WTC11 (cell line): ENCODE data around the gene MACROD2. TPM values are rescaled to one million over a fixed set of nuclear protein-coding genes. Genes with fewer than 3 reads are reported as not detected.

Experiments used
- ATAC-seq: fragments of 200-7000 bp; cut with Tn5 transposase; 2 replicates; pipeline ENCODE4 v1.10.0; 2021; ENCODE audit warnings: mild to moderate bottlenecking, moderate library complexity
- CTCF ChIA-PET: fragments of 300-600 bp; sonication (Branson Sonifier 250); formaldehyde crosslinking; loops from one replicate; lab custom pipeline; 2021; ENCODE audit warnings: antibody characterized with exemption; lab: Charles Lee
- POLR2A ChIA-PET: fragments of 350-600 bp; sonication (Branson Sonifier 250); formaldehyde crosslinking; loops from one replicate; lab custom pipeline; 2021; ENCODE audit warnings: antibody characterized with exemption; lab: Charles Lee
- DNase-seq: peaks from one replicate; pipeline ENCODE4 v3.0.0; 2021; ENCODE audit warnings: low spot score
- H3K27ac Mint-ChIP-seq: 2 replicates; pipeline ENCODE4 v1.8.0; 2021; ENCODE audit warnings: mixed read lengths
- H3K27me3 Mint-ChIP-seq: 2 replicates; pipeline ENCODE4 v1.8.0; 2021; ENCODE audit warnings: low read depth, mild to moderate bottlenecking, moderate library complexity, mixed read lengths
- H3K36me3 Mint-ChIP-seq: 2 replicates; pipeline ENCODE4 v1.8.0; 2021; ENCODE audit warnings: mixed read lengths
- H3K4me1 Mint-ChIP-seq: 2 replicates; pipeline ENCODE4 v1.8.0; 2022; ENCODE audit warnings: mixed read lengths
- H3K4me3 Mint-ChIP-seq: 2 replicates; pipeline ENCODE4 v1.8.0; 2021; ENCODE audit warnings: mild to moderate bottlenecking, moderate library complexity, mixed read lengths
- H3K9me3 Mint-ChIP-seq: 2 replicates; pipeline ENCODE4 v1.8.0; 2021; ENCODE audit warnings: mixed read lengths
- ARID4B ChIP-seq: sonication (generic); formaldehyde crosslinking; IDR thresholded peaks from 2 replicates; pipeline ENCODE4 v1.8.0; 2023; ENCODE audit warnings: missing genetic modification reagents, mild to moderate bottlenecking, borderline replicate concordance
- ATF1 ChIP-seq: sonication (generic); formaldehyde crosslinking; IDR thresholded peaks from 2 replicates; pipeline ENCODE4 v1.8.1; 2023; ENCODE audit warnings: mild to moderate bottlenecking, moderate library complexity, missing genetic modification reagents
- ATF3 ChIP-seq: sonication (generic); formaldehyde crosslinking; conservative IDR thresholded peaks from 2 replicates; pipeline ENCODE4 v1.8.1; 2022; ENCODE audit warnings: mild to moderate bottlenecking, missing genetic modification reagents
- CDX4 ChIP-seq: fragments of 250-450 bp; sonication (Bioruptor Pico); IDR thresholded peaks from 2 replicates; pipeline ENCODE4 v1.9.0; 2021; ENCODE audit warnings: moderate library complexity, mild to moderate bottlenecking, inconsistent platforms, borderline replicate concordance
- CTCF ChIP-seq: fragments of 200-600 bp; IDR thresholded peaks from 2 replicates; pipeline ENCODE4 v1.8.0; 2022; ENCODE audit warnings: antibody characterized with exemption
- FOXP1 ChIP-seq: sonication (generic); formaldehyde crosslinking; IDR thresholded peaks from 2 replicates; pipeline ENCODE4 v1.8.0; 2022; ENCODE audit warnings: missing genetic modification reagents, mild to moderate bottlenecking, moderate library complexity, borderline replicate concordance
- FOXP4 ChIP-seq: sonication (generic); formaldehyde crosslinking; IDR thresholded peaks from 2 replicates; pipeline ENCODE4 v1.8.0; 2022; ENCODE audit warnings: mild to moderate bottlenecking, missing genetic modification reagents
- IRF2 ChIP-seq: sonication (generic); formaldehyde crosslinking; IDR thresholded peaks from 2 replicates; pipeline ENCODE4 v1.8.0; 2022; ENCODE audit warnings: low read depth, missing genetic modification reagents, borderline replicate concordance
- JAZF1 ChIP-seq: fragments of 250-450 bp; sonication (Bioruptor Pico); IDR thresholded peaks from 2 replicates; pipeline ENCODE4 v1.9.0; 2021; ENCODE audit warnings: moderate library complexity, mild to moderate bottlenecking, inconsistent platforms
- MAX ChIP-seq: sonication (generic); formaldehyde crosslinking; IDR thresholded peaks from 2 replicates; pipeline ENCODE4 v1.8.0; 2022; ENCODE audit warnings: mild to moderate bottlenecking, missing genetic modification reagents
- MYBL2 ChIP-seq: sonication (generic); formaldehyde crosslinking; IDR thresholded peaks from 2 replicates; pipeline ENCODE4 v1.8.1; 2023; ENCODE audit warnings: mild to moderate bottlenecking, moderate library complexity, missing genetic modification reagents
- OVOL2 ChIP-seq: fragments of 250-450 bp; sonication (Bioruptor Pico); IDR thresholded peaks from 2 replicates; pipeline ENCODE4 v1.9.0; 2021; ENCODE audit warnings: mild to moderate bottlenecking, borderline replicate concordance
- PRDM15 ChIP-seq: sonication (generic); formaldehyde crosslinking; IDR thresholded peaks from 2 replicates; pipeline ENCODE4 v1.8.0; 2022; ENCODE audit warnings: missing genetic modification reagents
- SMAD4 ChIP-seq: sonication (generic); formaldehyde crosslinking; IDR thresholded peaks from 2 replicates; pipeline ENCODE4 v1.8.0; 2022; ENCODE audit warnings: mild to moderate bottlenecking, missing genetic modification reagents
- TCF7 ChIP-seq: sonication (generic); formaldehyde crosslinking; IDR thresholded peaks from 2 replicates; pipeline ENCODE4 v1.8.0; 2022; ENCODE audit warnings: mild to moderate bottlenecking, low read depth, missing genetic modification reagents, moderate library complexity
- TEAD1 ChIP-seq: sonication (generic); formaldehyde crosslinking; IDR thresholded peaks from 2 replicates; pipeline ENCODE4 v1.8.0; 2022; ENCODE audit warnings: mild to moderate bottlenecking, missing genetic modification reagents
- TEAD4 ChIP-seq: sonication (generic); formaldehyde crosslinking; IDR thresholded peaks from 2 replicates; pipeline ENCODE4 v1.8.0; 2022; ENCODE audit warnings: mild to moderate bottlenecking, missing genetic modification reagents
- TP53 ChIP-seq: sonication (generic); formaldehyde crosslinking; IDR thresholded peaks from 2 replicates; pipeline ENCODE4 v1.8.1; 2023; ENCODE audit warnings: mild to moderate bottlenecking, missing genetic modification reagents
- ZBTB21 ChIP-seq: sonication (generic); formaldehyde crosslinking; IDR thresholded peaks from 2 replicates; pipeline ENCODE4 v1.8.1; 2023; ENCODE audit warnings: mild to moderate bottlenecking, missing genetic modification reagents, borderline replicate concordance
- ZBTB43 ChIP-seq: sonication (generic); formaldehyde crosslinking; IDR thresholded peaks from 2 replicates; pipeline ENCODE4 v1.8.1; 2023; ENCODE audit warnings: mild to moderate bottlenecking, missing genetic modification reagents
- ZNF232 ChIP-seq: sonication (generic); formaldehyde crosslinking; IDR thresholded peaks from 2 replicates; pipeline ENCODE4 v1.8.0; 2022; ENCODE audit warnings: mild to moderate bottlenecking, missing genetic modification reagents
- total RNA-seq: library from RNA; stranded (reverse); gene quantifications from 3 replicates; pipeline ENCODE4 v1.2.3, GENCODE V29; 2021

Gene MACROD2
- total RNA-seq, 1 experiment from 2014 or later = 4.1 TPM

GRCh38 chr20:16036331-16036730 is 2041.0 kb downstream of the MACROD2 start (continued):
- TF ChIP-seq FOXP1 (no peak), ZBTB43 (CRISPR knock-in tag) (no peak), ZBTB21 (CRISPR knock-in tag) (no peak), OVOL2 (CRISPR knock-in tag) (no peak), IRF2 (CRISPR knock-in tag) (no peak), TP53 (CRISPR knock-in tag) (no peak), TCF7 (CRISPR knock-in tag) (no peak)
- TF ChIP-seq, all 79 proteins: peak for 0

- ATAC-seq (no peak), DNase-seq (no peak)
- no peaks in the 10 kb centered on the region for H3K27me3 Mint-ChIP-seq
Observed at GRCh38 chr20:16040742-16041141, 2045.4 kb downstream of the MACROD2 start.

More at GRCh38 chr20:16040742-16041141, 2045.4 kb downstream of the MACROD2 start:
- Mint-ChIP-seq H3K4me1 (peaks cover 22% of the 10 kb centered on the region), H3K27ac (no peak overlapping the region), H3K36me3 (no peaks in the 10 kb centered on the region), H3K4me3 (no peak overlapping the region), H3K9me3 (no peaks in the 10 kb centered on the region)
- ChIA-PET POLR2A (no interaction called here), CTCF (no interaction called here)
- TF ChIP-seq FOXP4 (CRISPR knock-in tag) = no peak
- no peak for TF ChIP-seq JAZF1 (CRISPR knock-in tag)
- TF ChIP-seq CDX4 (CRISPR knock-in tag) = no peak
- no peak for TF ChIP-seq ZNF232 (CRISPR knock-in tag)
- TF ChIP-seq ZBTB43 (CRISPR knock-in tag) = no peak
- no peak for TF ChIP-seq MYBL2 (CRISPR knock-in tag)
- TF ChIP-seq TEAD4 (CRISPR knock-in tag) = no peak
- TF ChIP-seq MAX = no peak
- no peak for TF ChIP-seq FOXP1
- no peak for TF ChIP-seq TEAD1
- TF ChIP-seq ATF3 (CRISPR knock-in tag) = no peak
- TF ChIP-seq SMAD4 (CRISPR knock-in tag) = no peak
- no peak for TF ChIP-seq ARID4B
- TF ChIP-seq CTCF = no peak
- no peak for TF ChIP-seq PRDM15 (CRISPR knock-in tag)
- no peak for TF ChIP-seq ATF1 (CRISPR knock-in tag)
